GM12878 (cell line): ENCODE data around the gene MRPL55. TPM values are rescaled to one million over a fixed set of nuclear protein-coding genes. Genes with fewer than 3 reads are reported as not detected.

Experiments
- ATF2 ChIP-seq: IDR thresholded peaks from 2 replicates; pipeline ENCODE4 v1.6.1; 2012; ENCODE audit warnings: low read length, inconsistent platforms
- microRNA-seq: library from miRNA; unstranded; fragments of <30 nt; microRNA quantifications from one replicate; pipeline ENCODE4, GENCODE V29; 2018
- polyA plus RNA-seq, 11 experiments: library from polyadenylated mRNA; depleted of rRNA in 4 of 11; unstranded in 6 of 11; stranded (reverse) in 5 of 11; fragments of >200 nt; fragmentation: Nextera tagmentation in 4 of 11; fragmentation: Illumina TruSeq in 1 of 11; extraction: Ambion mirVana in 4 of 11; extraction: Trizol in 1 of 11; gene quantifications; 1 replicate in 1 of 11; 2 replicates in 10 of 11; pipeline versions ENCODE4 v1.2.1 to v1.2.3, GENCODE V29; 2011 to 2016; ENCODE audit warnings: inconsistent platforms in 2 of 11, missing spikeins in 2 of 11, low read depth in 1 of 11
- small RNA-seq: library from RNA; depleted of rRNA; stranded (forward); fragments of <200 nt; gene quantifications from one replicate; pipeline ENCODE3, GENCODE V24; 2014
- total RNA-seq, 4 experiments: library from RNA; depleted of rRNA in 3 of 4; stranded (reverse); fragments of >200 nt in 3 of 4; fragmentation: Illumina TruSeq in 1 of 4; extraction: Trizol in 1 of 4; gene quantifications; 2 replicates each; pipeline versions ENCODE4 v1.2.1 to v1.2.3, GENCODE V29; 2013 to 2021
- TF ChIP-seq, protein P1 (sequence below): IDR thresholded peaks from 2 replicates; pipeline ENCODE4 v1.6.1; 2011; ENCODE audit warnings: low read depth, mild to moderate bottlenecking, low read length, moderate library complexity, borderline replicate concordance; ENCODE audit errors: extremely low read depth

The MRPL55 gene
- total and polyA plus RNA-seq, 10 of the 15 experiments (the other 5 are each of a cell fraction or from before 2014, with no cell fraction given), result 15.1 to 143 (median 55.8) TPM

DNA sequence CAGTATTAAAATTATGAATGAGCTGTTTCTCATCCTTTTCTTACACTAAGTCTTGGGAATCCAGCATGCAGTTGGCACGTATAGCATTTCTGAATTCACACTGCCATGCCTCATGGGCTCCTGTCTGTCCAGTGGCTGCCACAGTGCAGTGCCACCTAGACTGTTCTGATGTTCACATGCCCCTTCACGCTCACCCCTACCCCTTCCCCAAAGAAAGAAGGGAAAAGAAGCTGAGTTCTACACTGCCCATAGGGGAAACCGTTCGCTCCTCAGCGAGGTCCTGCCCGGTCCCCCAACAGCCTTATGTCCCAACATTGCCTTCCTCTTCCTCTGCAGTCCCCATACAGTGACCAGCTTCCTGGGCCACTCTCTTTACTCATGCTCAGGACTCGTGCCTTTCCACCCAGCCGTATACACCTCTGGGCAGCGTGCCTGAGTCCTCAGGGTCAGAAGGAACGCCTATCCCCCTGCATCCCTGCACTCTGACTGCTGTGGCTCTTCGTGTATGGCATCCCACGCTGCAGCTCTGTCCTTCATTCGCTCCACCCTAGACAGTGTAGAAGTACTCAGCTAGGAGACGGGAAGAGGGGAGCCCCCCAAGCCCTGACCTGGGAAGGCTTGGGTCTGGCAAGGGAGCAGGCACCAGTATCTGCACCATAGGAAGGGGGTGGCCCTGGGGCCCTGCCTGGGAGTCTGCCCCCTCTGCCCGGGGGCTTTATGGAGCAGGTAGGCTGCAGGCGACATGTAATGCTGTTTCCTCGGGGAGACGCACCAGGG is 50.7 kb downstream of the MRPL55 start (continued):
- no peak for TF ChIP-seq ATF2
- TF ChIP-seq, protein P1, sequence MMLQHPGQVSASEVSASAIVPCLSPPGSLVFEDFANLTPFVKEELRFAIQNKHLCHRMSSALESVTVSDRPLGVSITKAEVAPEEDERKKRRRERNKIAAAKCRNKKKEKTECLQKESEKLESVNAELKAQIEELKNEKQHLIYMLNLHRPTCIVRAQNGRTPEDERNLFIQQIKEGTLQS, result no peak

Small RNA genes lying within 50 kb of the gene (microRNA-seq; reads per million reads assigned to microRNA genes)
- gene MIR3620, result 0.94 reads per million

Small RNA genes lying within 50 kb of the gene (small RNA-seq; reads per million reads assigned to genes)
- not detected for gene AL359510.1

Other genes starting within 250 kb of the MRPL55 start
Only the 7 nearest of the 8 such genes appear.
- not detected in 2 replicates for gene WNT3A, start 102.3 kb downstream of the MRPL55 start, total RNA-seq (2014; rRNA removed)
- not detected in 2 replicates for gene WNT3A, start 102.3 kb downstream of the MRPL55 start, total RNA-seq (2014; rRNA removed; fragmentation: Illumina TruSeq; extraction: Trizol)
- not detected in 2 replicates for gene WNT3A, start 102.3 kb downstream of the MRPL55 start, total RNA-seq (2021)
- 0.10 and 0.16 TPM in 2 replicates for gene WNT3A, start 102.3 kb downstream of the MRPL55 start, polyA plus RNA-seq (2011; rRNA removed)
- not detected in 2 replicates for gene WNT3A, start 102.3 kb downstream of the MRPL55 start, polyA plus RNA-seq (2014; fragmentation: Illumina TruSeq; extraction: Trizol)
- not detected for gene WNT3A, start 102.3 kb downstream of the MRPL55 start, polyA plus RNA-seq (2014; fragmentation: Nextera tagmentation; extraction: Ambion mirVana)
- gene WNT3A, start 102.3 kb downstream of the MRPL55 start, polyA plus RNA-seq (2014; rRNA removed), result not detected in 2 replicates
- not detected for gene WNT3A, start 102.3 kb downstream of the MRPL55 start, polyA plus RNA-seq (2016; fragmentation: Nextera tagmentation; extraction: Ambion mirVana)
- gene ARF1, start 26.6 kb downstream of the MRPL55 start, total RNA-seq (2014; rRNA removed), result 226 and 267 TPM in 2 replicates
- 113 and 131 TPM in 2 replicates for gene ARF1, start 26.6 kb downstream of the MRPL55 start, total RNA-seq (2014; rRNA removed; fragmentation: Illumina TruSeq; extraction: Trizol)
- gene ARF1, start 26.6 kb downstream of the MRPL55 start, total RNA-seq (2021), result 296 and 300 TPM in 2 replicates
- 178 and 316 TPM in 2 replicates for gene ARF1, start 26.6 kb downstream of the MRPL55 start, polyA plus RNA-seq (2011; rRNA removed)
- gene ARF1, start 26.6 kb downstream of the MRPL55 start, polyA plus RNA-seq (2014; fragmentation: Illumina TruSeq; extraction: Trizol), result 97.0 and 247 TPM in 2 replicates
- 10 to 100 TPM; 48.4 to 97.3 TPM for gene ARF1, start 26.6 kb downstream of the MRPL55 start, polyA plus RNA-seq (2014; fragmentation: Nextera tagmentation; extraction: Ambion mirVana)
- 352 and 369 TPM in 2 replicates for gene ARF1, start 26.6 kb downstream of the MRPL55 start, polyA plus RNA-seq (2014; rRNA removed)
- 100 to 1,000 TPM; 481 to 508 TPM for gene ARF1, start 26.6 kb downstream of the MRPL55 start, polyA plus RNA-seq (2016; fragmentation: Nextera tagmentation; extraction: Ambion mirVana)
- 14.0 and 14.6 TPM in 2 replicates for gene C1orf35, start 6.0 kb downstream of the MRPL55 start, total RNA-seq (2014; rRNA removed)
- gene C1orf35, start 6.0 kb downstream of the MRPL55 start, total RNA-seq (2014; rRNA removed; fragmentation: Illumina TruSeq; extraction: Trizol), result 5.9 and 6.7 TPM in 2 replicates
- 20.8 and 21.5 TPM in 2 replicates for gene C1orf35, start 6.0 kb downstream of the MRPL55 start, total RNA-seq (2021)
- 3.1 and 6.6 TPM in 2 replicates for gene C1orf35, start 6.0 kb downstream of the MRPL55 start, polyA plus RNA-seq (2011; rRNA removed)
- 1.6 and 5.5 TPM in 2 replicates for gene C1orf35, start 6.0 kb downstream of the MRPL55 start, polyA plus RNA-seq (2014; fragmentation: Illumina TruSeq; extraction: Trizol)
- gene C1orf35, start 6.0 kb downstream of the MRPL55 start, polyA plus RNA-seq (2014; fragmentation: Nextera tagmentation; extraction: Ambion mirVana), result 1 to 10 TPM; 2.5 to 4.8 TPM
- 18.8 and 19.5 TPM in 2 replicates for gene C1orf35, start 6.0 kb downstream of the MRPL55 start, polyA plus RNA-seq (2014; rRNA removed)
- 10 to 100 TPM; 26.7 to 27.0 TPM for gene C1orf35, start 6.0 kb downstream of the MRPL55 start, polyA plus RNA-seq (2016; fragmentation: Nextera tagmentation; extraction: Ambion mirVana)
- 214 and 235 TPM in 2 replicates for gene GUK1, start 31.0 kb upstream of the MRPL55 start, total RNA-seq (2014; rRNA removed)
- 82.0 and 98.3 TPM in 2 replicates for gene GUK1, start 31.0 kb upstream of the MRPL55 start, total RNA-seq (2014; rRNA removed; fragmentation: Illumina TruSeq; extraction: Trizol)
- 183 and 195 TPM in 2 replicates for gene GUK1, start 31.0 kb upstream of the MRPL55 start, total RNA-seq (2021)
- 107 and 224 TPM in 2 replicates for gene GUK1, start 31.0 kb upstream of the MRPL55 start, polyA plus RNA-seq (2011; rRNA removed)
- gene GUK1, start 31.0 kb upstream of the MRPL55 start, polyA plus RNA-seq (2014; fragmentation: Illumina TruSeq; extraction: Trizol), result 4.2 and 28.9 TPM in 2 replicates
- gene GUK1, start 31.0 kb upstream of the MRPL55 start, polyA plus RNA-seq (2014; fragmentation: Nextera tagmentation; extraction: Ambion mirVana), result 10 to 100 TPM in 1 of 2 experiments, 1 to 10 TPM in 1; 6.3 to 39.2 TPM
- 227 and 264 TPM in 2 replicates for gene GUK1, start 31.0 kb upstream of the MRPL55 start, polyA plus RNA-seq (2014; rRNA removed)
- gene GUK1, start 31.0 kb upstream of the MRPL55 start, polyA plus RNA-seq (2016; fragmentation: Nextera tagmentation; extraction: Ambion mirVana), result 100 to 1,000 TPM; 349 to 357 TPM
- gene GJC2, start 40.6 kb upstream of the MRPL55 start, total RNA-seq (2014; rRNA removed), result 0.06 and 0.11 TPM in 2 replicates
- 0.09 TPM in 2 replicates for gene GJC2, start 40.6 kb upstream of the MRPL55 start, total RNA-seq (2014; rRNA removed; fragmentation: Illumina TruSeq; extraction: Trizol)
- gene GJC2, start 40.6 kb upstream of the MRPL55 start, total RNA-seq (2021), result 0.44 TPM in 1 of 2 replicates, not detected in the other
- gene GJC2, start 40.6 kb upstream of the MRPL55 start, polyA plus RNA-seq (2011; rRNA removed), result 0.03 and 0.04 TPM in 2 replicates
- 0.04 TPM in 1 of 2 replicates, not detected in the other for gene GJC2, start 40.6 kb upstream of the MRPL55 start, polyA plus RNA-seq (2014; fragmentation: Illumina TruSeq; extraction: Trizol)
- gene GJC2, start 40.6 kb upstream of the MRPL55 start, polyA plus RNA-seq (2014; fragmentation: Nextera tagmentation; extraction: Ambion mirVana), result not detected
- 0.26 and 0.32 TPM in 2 replicates for gene GJC2, start 40.6 kb upstream of the MRPL55 start, polyA plus RNA-seq (2014; rRNA removed)
- not detected for gene GJC2, start 40.6 kb upstream of the MRPL55 start, polyA plus RNA-seq (2016; fragmentation: Nextera tagmentation; extraction: Ambion mirVana)
- gene IBA57, start 56.5 kb upstream of the MRPL55 start, total RNA-seq (2014; rRNA removed), result 6.0 and 6.9 TPM in 2 replicates
- 1.3 and 1.5 TPM in 2 replicates for gene IBA57, start 56.5 kb upstream of the MRPL55 start, total RNA-seq (2014; rRNA removed; fragmentation: Illumina TruSeq; extraction: Trizol)
- 6.9 and 8.5 TPM in 2 replicates for gene IBA57, start 56.5 kb upstream of the MRPL55 start, total RNA-seq (2021)
- 1.4 and 2.9 TPM in 2 replicates for gene IBA57, start 56.5 kb upstream of the MRPL55 start, polyA plus RNA-seq (2011; rRNA removed)
- 1.2 and 1.3 TPM in 2 replicates for gene IBA57, start 56.5 kb upstream of the MRPL55 start, polyA plus RNA-seq (2014; fragmentation: Illumina TruSeq; extraction: Trizol)
- under 1 TPM; 0.51 to 0.60 TPM for gene IBA57, start 56.5 kb upstream of the MRPL55 start, polyA plus RNA-seq (2014; fragmentation: Nextera tagmentation; extraction: Ambion mirVana)
- gene IBA57, start 56.5 kb upstream of the MRPL55 start, polyA plus RNA-seq (2014; rRNA removed), result 4.6 and 6.7 TPM in 2 replicates
- 1 to 10 TPM; 6.0 to 8.6 TPM for gene IBA57, start 56.5 kb upstream of the MRPL55 start, polyA plus RNA-seq (2016; fragmentation: Nextera tagmentation; extraction: Ambion mirVana)
- 0.11 and 0.34 TPM in 2 replicates for gene OBSCN, start 98.7 kb upstream of the MRPL55 start, total RNA-seq (2014; rRNA removed)
- 0.04 and 0.05 TPM in 2 replicates for gene OBSCN, start 98.7 kb upstream of the MRPL55 start, total RNA-seq (2014; rRNA removed; fragmentation: Illumina TruSeq; extraction: Trizol)
- gene OBSCN, start 98.7 kb upstream of the MRPL55 start, total RNA-seq (2021), result 0.11 and 0.36 TPM in 2 replicates
- gene OBSCN, start 98.7 kb upstream of the MRPL55 start, polyA plus RNA-seq (2011; rRNA removed), result 0.07 and 0.18 TPM in 2 replicates
- gene OBSCN, start 98.7 kb upstream of the MRPL55 start, polyA plus RNA-seq (2014; fragmentation: Illumina TruSeq; extraction: Trizol), result 0.03 TPM in 1 of 2 replicates, not detected in the other
- gene OBSCN, start 98.7 kb upstream of the MRPL55 start, polyA plus RNA-seq (2014; fragmentation: Nextera tagmentation; extraction: Ambion mirVana), result not detected
- gene OBSCN, start 98.7 kb upstream of the MRPL55 start, polyA plus RNA-seq (2014; rRNA removed), result 0.01 and 0.30 TPM in 2 replicates
- under 1 TPM; 0.06 to 0.09 TPM for gene OBSCN, start 98.7 kb upstream of the MRPL55 start, polyA plus RNA-seq (2016; fragmentation: Nextera tagmentation; extraction: Ambion mirVana)